HG03457 (cell line): ENCODE data around the gene SERPINA4.

Source experiments
- ATAC-seq: cut with Tn5 transposase; IDR thresholded peaks from one replicate; pipeline ENCODE4 v1.9.1; 2021; ENCODE audit warnings: moderate number of reproducible peaks; ENCODE audit not compliant: unreplicated experiment

SERPINA4 gene

DNA sequence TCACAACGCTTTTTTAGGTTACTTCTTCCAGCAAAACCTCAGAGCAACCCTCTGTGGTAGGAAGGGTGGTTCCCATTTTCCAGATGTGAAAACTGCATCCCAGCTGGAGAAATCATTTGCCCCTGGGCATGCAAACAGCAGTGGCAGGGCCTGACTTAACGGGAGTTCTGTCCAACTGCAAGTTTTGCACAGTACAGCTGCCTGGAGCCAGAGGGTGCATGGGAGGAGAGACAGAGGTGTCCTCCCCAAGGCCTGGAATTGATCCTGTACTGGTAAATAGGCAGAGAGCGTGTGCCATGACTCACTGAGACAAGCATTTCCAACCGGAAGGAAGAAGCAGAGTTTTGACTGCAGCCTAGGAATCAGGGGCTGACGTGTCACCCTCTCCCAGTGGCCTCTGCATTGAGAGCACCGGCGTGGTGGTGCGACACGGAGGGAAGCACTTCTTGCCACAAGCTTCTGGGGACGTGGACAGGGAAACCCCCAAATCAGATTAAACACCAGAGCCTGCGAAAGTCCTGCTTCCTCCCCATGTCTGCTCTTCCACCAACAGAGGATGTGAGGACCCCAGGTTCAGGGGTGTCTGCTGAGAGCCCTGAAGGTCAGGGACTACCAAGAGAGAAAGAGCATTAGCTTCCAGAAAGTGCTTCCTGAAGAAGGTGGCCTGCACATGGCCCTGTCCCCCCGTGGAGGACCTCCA lies 19.0 kb upstream of the SERPINA4 start:
- ATAC-seq = no peak

DNA sequence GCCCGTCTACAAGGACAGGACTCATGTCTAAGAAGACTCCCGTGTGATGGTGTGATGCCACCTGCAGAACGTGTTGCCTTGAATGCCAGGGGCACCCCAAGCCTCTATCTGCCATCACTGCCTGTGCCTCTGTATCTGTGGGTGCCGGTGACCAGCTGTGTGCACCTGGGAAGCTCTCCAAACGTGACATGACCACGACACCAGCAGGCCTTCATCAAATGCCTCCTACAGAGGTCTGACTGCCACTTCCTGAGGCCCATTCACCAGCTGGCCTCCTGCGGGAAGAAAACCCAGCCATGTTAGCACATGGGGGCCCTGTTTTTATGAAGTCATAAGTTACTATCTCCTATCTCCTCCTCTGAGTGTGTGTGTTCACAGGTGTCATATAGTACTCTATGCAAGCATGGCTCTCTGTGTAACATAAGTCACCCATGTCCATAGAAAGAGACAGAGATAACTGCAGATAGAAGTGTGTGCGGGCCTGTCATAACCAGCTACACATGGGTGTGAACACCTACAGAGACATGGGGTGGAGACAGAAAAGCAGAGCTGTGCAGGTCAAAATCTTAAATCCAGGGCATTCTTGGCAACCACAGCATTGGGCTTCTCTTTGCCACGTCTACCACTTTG lies 18.3 kb upstream of the SERPINA4 start:
- no peak for ATAC-seq

DNA sequence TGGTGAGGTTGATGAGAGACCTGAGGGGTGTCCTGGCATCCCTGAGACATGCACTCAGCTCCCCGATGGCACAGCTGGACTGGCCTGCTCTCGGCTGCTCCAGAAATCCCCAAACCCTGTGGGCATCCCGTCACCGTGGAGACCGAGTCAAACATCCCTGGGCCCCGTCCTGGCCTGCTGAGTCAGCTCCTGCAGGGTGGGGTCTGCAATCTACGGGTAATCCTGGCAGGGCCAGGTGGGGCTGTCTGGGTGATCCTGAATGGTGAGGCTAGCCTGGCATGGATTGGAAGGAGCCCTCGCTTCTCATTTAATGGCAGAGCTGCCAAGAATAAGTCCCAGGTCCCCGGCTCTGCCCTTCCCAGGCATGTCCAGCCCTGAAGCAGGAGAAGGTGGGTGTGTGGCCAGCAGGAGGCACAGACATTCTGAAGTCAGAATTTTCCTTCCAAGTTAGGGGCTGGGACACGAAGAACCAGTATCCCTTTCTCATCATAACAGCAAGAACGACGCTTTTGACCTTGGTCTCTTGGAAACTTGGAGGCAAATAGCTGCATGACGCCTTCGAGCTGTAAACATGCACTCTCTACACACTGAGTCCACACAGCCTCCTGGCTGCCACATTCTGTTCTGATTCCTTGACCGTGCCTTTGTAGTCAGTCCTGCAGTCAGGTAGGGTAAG lies 17.7 kb upstream of the SERPINA4 start:
- no peak for ATAC-seq

DNA sequence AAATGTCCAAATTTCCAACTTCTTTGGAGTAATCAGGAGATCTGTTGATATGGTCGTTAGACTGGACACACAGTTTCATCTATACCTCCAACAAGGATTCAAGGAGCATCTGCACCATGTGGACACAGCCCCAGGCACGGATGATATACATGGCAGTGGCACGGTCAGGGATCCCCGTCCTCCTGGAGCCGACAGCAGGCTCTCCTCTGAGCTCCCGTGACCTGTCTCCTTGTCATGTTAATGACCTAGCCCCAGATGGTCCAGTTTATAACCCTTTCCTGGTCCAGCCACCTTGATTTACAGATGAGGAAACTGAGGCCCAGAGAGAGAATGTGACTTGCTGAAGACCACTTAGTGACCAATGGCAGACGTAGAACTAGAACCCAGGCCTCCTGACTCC lies 16.5 kb upstream of the SERPINA4 start:
- ATAC-seq = no peak

DNA sequence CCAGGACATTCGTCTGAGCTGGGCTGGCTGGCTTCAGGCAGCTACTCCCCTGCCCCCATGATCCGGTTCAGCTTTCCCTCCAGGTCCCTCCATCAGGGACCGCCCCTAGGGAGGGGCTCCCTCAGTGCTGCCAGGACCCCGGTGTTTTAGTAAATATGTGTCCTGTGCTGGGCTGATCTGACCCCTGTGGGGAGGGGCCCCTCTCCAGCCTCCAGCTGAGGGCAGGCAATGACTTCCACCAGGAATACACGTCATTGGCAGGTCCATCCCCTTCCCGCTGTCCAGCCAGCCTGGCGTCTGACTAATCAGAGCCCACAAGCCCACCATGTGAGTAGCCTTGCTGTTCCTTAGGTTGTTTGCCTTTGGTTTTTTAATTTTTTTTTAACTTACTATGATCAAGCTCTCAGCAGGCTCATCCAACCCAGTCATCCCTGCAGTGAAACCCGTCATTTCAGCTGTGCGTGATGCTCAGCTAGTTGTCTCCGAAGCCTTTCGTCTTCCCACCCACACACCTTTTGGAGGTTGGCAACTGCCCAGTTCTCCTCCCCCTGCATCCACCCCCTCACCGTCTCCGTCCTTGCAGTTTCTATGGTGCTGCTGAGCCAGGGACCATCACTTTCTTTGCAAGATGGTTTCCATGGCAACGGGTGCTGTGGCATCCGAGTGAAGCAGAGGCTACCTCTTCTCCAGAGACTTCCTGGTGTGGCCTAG lies 16.0 kb upstream of the SERPINA4 start:
- no peak for ATAC-seq

DNA sequence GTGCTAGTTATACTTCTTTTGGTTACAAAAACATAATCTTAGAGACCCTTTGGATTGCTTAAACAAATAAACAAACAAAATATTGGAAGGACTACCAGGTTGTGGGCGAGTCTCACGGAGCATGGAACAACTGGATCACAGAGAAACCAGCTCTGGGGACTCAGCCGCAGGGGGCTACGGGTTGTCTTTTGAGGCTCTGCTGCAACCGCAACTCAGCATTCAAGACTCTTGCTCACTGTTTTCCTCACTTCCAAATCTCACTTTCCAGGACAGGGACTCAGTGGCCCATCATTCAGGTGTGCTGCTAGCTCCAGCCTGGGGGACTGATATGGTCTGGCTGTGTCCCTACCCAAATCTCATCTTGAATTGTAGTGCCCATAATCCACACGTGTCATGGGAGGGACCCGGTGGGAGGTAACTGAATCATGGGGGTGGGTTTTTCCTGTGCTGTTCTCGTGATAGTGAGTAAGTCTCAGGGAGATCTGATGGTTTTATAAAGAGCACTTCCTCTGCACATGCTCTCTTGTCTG lies 14.0 kb upstream of the SERPINA4 start:
- no peak for ATAC-seq

DNA sequence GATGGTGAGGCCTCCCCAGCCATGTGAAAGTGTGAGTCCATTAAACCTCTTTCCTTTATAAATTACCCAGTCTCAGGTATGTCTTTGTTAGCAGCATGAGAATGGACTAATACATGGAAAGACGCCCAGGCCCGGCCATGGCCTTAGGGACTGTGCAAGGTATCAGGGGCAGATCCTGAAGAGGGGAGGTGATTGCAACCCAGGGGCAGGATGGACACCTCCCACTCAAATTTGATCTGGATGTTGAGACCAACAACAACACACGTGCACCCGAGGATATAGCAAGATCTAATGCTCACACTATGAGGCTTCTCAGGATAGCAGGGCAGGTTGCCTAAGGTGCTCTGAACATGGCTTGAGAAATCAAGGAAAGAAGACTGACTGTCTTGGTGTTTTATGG lies 13.5 kb upstream of the SERPINA4 start:
- ATAC-seq = no peak

DNA sequence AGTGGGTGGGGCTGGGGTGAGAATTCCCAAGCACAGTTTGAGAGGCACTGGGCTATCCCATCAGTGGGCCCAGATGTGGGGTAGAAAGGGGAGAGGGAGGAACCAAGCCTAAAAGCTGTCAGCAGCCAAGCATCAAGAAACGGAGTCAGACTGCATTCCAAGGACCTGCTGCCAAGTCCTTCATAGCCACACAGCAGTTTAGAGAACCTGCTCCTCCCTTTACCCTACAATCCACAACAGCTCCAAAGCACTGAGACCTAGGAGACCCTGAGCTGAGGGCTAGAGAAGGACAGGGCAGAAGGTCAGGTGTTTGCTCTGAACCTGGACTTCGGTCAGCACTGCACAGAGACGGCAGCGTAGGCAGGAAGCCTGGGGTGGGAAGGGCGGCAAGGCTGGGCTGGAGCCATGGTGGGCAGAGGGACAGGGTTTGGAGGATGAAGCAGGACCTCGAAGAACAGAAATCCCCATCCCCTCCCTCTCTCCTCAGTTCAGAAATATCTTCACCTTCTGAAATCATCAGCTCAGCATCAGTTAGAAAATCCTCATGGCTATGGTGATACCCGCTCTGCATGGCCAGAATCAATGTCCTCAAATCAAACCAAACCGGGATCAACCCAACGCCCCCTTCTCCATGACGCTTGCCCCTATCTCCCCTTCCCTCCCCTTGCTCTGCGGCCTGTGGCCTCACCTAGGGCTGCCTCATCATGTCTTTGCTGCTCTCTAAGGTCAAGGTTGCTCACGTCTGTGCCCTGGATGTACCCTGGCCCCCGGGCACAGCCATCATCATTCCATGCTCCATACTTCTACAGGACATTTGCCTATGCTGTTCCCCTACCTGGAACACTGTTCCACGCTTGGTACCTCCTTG lies 12.9 kb upstream of the SERPINA4 start:
- ATAC-seq = no peak

DNA sequence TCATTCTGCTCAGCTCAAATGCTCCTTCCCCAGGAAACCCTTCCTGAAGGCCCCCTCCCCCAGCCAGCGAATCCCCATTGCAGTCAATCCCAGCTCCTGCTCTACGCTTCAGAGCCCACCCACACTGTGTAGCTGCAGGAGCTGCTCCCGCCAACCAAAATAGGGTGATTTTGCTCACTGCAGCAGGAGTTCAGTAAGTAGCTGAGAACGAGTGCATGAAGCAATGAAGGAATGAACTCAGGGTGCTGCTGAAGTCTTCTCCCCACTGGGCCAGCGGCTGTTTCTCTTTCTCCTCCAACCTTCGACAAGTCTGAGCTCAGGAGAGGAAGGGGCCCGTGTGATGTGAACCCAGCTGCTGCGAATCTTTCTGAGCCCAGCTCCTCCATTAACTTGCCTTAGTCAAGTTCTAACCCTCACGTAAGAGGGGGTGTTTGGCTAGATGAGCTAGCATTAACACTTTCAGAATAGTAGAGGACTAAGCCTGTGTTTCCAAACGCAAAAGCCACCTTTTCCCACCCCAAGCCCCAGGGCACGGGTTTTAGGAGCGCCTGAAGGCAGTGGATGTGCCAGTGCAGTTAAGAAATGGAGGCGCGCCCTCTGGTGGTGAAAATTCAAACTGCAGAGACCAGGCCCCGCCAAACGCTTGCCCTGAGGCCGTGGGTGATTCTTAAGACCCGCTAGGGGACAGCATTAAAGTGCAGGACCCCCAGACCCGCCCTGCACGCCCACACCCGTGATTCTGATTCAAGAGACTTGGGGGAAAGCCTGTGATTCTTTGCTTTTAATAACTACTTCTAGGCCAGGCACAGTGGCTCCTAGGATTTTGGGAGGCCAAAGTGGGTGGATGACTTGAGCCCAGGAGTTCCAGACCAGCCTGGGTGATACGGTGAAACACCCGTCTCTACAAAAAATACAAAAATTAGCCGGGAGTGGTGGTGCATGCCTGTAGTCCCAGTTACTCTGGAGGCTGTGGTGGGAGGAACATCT lies 11.9 kb upstream of the SERPINA4 start:
- ATAC-seq = no peak

DNA sequence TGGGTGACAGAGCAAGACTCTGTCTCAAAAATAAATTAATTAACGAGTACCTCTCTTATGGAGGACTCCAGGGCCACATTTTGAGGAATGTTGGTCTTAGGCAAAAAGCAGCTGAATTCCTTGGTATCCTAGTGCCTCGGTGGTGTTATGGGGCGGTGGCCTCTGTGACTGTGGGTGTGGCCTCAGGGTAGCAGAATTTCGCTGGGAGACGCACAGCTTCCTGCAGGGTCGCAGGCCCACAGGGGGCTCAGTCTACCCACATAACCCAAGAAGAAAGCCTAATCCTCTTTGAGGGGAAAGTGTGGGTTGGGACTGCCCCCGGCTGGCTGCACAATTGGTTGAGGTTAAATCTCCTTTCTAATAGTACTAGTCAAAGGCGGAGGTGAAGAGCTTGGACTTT lies 11.2 kb upstream of the SERPINA4 start:
- ATAC-seq = no peak

DNA sequence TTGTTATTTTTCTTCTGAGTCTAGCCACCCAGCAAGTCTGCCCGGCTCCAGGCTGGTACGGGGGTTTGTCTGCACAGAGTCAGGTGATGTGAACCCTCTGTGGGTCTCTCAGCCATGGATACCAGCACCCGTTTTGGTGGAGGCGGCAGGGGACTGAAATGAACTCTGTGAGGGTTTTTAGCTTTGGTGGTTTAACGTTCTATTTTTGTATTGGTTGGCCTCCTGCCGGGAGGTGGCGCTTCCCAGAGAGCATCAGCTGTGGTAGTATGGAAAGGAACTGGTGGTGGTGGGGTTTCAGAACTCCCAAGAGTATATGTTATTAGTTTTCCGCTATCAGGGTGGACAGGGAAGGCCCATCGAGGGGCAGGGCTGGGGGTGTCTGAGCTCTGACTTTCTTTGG lies 5.3 kb upstream of the SERPINA4 start:
- ATAC-seq = no peak

DNA sequence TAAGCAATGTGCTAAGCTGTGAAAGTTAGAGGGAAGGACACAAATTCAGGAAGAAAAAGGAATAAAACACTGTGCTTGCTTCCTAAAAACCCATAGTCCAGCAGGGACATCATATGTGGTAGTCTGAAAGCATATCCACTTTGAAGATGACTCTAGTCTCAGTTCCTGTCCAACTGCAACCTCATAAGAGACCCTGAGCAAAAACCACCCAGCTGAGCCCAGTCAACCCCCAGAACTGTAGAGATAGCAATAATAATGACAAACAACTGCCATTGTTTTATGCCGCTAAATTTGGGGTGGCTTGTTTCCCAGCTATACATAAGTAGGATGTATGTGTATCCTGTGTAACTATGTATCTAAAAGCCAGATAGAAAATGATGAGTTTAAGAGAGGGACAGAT lies 3.9 kb upstream of the SERPINA4 start:
- no peak for ATAC-seq

DNA sequence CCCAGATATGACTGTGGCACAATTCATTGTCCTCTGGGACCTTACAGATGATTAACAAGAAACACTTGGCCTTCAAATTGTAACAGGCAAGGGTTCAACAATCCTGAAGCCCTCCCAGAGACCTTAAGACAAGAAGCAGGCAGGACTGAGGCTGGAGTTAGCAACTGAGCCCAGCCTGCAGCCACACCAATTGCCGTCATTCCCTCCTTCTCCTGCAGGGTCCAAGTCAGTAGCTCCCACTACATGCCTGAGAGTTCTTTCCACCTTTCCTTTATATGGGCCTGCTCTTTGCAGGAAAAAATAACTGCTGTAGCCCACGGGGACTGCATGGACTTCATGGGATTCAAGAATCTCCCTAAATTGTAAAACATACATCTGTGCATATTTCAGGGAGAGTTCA lies 2.4 kb upstream of the SERPINA4 start:
- no peak for ATAC-seq

DNA sequence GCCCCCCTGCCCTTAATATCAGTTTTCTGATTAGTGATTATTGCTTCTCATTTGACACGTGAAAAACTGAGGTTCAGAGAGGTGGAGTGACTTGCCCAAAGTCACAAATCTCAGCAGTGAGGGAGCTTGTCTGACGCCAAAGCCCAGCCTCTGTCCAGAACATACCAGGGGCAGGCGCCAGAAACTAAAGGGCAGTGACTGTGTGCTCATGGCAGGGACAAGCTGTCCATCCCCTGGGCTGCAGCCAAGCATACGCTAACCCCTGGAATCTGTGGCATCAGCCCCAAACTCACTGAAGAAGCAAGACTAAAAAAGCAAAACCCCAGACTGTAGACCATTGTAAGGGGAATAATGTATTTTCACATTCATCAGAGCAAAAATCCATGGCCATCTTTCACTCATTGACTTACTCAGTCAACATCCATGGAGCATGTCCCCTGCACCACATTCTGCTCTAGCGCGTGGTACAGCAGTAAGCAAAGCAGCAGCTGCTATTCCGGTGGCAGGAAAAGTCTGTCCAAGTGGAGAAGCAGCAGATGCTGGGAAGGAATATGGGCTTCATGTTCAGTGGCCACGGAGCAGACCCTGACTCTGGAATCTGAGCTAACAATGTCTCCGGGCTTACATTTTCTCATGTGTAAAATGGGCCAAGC lies 1.5 kb upstream of the SERPINA4 start:
- no peak for ATAC-seq

DNA sequence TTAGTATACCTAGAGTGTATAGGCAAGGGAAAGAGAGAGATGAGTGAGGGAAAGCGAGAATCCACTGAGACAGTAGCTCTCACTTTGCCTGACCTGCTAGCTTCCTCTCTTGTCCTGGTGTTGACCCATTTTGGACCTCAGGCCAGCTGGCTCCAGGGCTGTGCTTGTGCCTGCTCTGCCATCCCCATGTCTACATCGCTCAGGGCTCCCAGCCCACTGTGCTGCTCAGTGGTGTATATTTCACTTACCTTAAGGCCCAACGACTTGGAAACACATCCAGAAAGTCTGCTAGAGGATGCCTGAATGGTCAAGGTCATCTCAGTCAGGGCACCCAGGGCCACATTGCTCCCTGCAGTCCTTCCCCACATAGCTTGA lies 964 bp upstream of the SERPINA4 start:
- ATAC-seq = no peak

DNA sequence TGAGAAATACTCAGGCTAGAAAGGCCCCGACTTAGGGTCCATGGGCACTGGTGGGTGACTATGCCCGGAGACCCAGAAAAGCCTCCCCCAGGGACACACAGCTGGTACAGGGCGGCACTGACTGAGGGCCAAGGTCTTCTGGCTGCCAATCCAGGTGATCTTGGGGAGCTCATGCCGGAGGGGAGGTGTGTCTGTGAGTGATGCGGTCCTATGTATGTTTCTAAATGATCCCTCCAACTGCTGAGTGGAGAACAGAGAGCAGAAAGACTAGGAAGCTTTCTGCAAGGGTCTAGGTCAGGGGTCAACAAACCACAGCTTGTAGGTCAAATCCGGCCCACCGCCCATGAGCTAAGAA lies 391 bp downstream of the SERPINA4 start:
- ATAC-seq = no peak

DNA sequence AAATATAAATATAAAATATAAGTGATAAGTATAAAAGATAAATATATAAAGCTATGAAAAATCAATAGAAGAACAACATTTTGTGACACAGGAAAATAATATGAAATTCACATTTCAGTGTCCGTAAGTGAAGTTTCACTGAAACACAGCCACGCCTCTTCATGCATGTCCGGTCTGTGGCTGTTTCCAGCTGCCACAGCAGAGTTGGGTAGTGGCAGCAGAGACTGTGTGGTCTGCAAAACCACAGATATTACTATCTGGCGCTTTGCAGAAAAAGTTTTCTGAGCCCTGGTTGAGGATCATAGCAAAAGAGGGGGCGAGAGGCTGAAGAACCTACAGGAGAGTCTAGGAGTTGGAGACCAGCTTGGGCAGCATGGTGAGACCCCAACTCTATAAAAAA lies 780 bp downstream of the SERPINA4 start:
- no peak for ATAC-seq

DNA sequence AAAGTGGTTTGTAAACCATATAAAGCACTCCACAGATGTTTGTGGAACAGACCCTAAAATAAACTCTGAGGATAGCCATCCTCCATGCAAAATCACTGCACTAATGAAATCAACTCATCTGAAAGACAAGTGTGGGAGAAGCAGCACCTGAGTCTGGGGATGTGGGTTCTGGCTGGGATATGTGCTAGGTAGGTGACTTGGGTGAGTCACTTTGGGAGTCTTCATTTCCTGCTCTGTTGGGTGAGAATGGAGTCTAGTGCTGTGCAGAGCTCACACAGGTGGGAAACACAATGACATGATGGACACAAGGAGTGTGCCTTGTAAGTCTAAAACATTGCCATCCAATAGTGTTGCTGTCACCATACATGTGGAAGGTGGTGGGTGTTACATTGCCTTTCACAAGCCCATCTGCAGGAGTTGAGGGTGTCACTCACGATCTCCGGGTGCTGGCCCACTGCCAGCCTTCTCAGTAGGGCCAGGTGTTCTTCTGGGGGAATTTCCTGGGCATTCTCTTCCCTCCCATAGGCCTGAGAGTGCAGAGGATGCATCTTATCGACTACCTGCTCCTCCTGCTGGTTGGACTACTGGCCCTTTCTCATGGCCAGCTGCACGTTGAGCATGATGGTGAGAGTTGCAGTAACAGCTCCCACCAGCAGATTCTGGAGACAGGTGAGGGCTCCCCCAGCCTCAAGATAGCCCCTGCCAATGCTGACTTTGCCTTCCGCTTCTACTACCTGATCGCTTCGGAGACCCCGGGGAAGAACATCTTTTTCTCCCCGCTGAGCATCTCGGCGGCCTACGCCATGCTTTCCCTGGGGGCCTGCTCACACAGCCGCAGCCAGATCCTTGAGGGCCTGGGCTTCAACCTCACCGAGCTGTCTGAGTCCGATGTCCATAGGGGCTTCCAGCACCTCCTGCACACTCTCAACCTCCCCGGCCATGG lies 2.0 kb downstream of the SERPINA4 start:
- no peak for ATAC-seq
